HUES64 (cell line): ENCODE measurements around the gene CERT1. TPM values are rescaled to one million over a fixed set of nuclear protein-coding genes. Genes with fewer than 3 reads are reported as not detected.
"Not testable (repeated sequence)": the region's sequence is repeated elsewhere in the genome, so short reads cannot be mapped to it uniquely, and the experiment has no call there.

ENCODE experiments used
- H3K27ac ChIP-seq: 2 replicates; pipeline ENCODE4 v1.7.0; 2013; ENCODE audit warnings: low read depth, low read length, inconsistent platforms
- H3K27me3 ChIP-seq: 2 replicates; pipeline ENCODE4 v1.6.1; 2013; ENCODE audit warnings: mild to moderate bottlenecking, low read length; ENCODE audit not compliant: insufficient read depth
- H3K36me3 ChIP-seq: 2 replicates; pipeline ENCODE4 v1.6.1; 2013; ENCODE audit warnings: mild to moderate bottlenecking, low read length; ENCODE audit not compliant: insufficient read depth
- H3K4me1 ChIP-seq: 2 replicates; pipeline ENCODE4 v1.6.1; 2013; ENCODE audit warnings: mild to moderate bottlenecking, low read length, moderate library complexity; ENCODE audit not compliant: insufficient read depth
- H3K4me3 ChIP-seq: 2 replicates; pipeline ENCODE4 v1.5.1; 2013; ENCODE audit warnings: mild to moderate bottlenecking, low read length, moderate library complexity
- H3K9ac ChIP-seq: 2 replicates; pipeline ENCODE4 v1.6.1; 2013; ENCODE audit warnings: mild to moderate bottlenecking, low read depth, low read length
- H3K9me3 ChIP-seq: 2 replicates; pipeline ENCODE4 v1.6.1; 2013; ENCODE audit warnings: low read depth, low read length; ENCODE audit not compliant: insufficient read depth
- WGBS: fragments of 150-250, 120-280 bp; methylation state at CpG from one replicate; pipeline ENCODE4 v1.1.7; 2013; ENCODE audit warnings: missing lambda C conversion rate; 5-methylcytosine and 5-hydroxymethylcytosine counted together
- polyA plus RNA-seq, 2 experiments: library from polyadenylated mRNA; stranded (reverse); fragments of 50-300 nt; gene quantifications; one replicate each; pipeline ENCODE4 v1.2.3, GENCODE V29; 2013

The CERT1 gene, protein sequence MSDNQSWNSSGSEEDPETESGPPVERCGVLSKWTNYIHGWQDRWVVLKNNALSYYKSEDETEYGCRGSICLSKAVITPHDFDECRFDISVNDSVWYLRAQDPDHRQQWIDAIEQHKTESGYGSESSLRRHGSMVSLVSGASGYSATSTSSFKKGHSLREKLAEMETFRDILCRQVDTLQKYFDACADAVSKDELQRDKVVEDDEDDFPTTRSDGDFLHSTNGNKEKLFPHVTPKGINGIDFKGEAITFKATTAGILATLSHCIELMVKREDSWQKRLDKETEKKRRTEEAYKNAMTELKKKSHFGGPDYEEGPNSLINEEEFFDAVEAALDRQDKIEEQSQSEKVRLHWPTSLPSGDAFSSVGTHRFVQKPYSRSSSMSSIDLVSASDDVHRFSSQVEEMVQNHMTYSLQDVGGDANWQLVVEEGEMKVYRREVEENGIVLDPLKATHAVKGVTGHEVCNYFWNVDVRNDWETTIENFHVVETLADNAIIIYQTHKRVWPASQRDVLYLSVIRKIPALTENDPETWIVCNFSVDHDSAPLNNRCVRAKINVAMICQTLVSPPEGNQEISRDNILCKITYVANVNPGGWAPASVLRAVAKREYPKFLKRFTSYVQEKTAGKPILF
- 30.7 TPM for polyA plus RNA-seq (2013, experiment 1 of 2)
- 28.1 TPM for polyA plus RNA-seq (2013, experiment 2 of 2)

DNA sequence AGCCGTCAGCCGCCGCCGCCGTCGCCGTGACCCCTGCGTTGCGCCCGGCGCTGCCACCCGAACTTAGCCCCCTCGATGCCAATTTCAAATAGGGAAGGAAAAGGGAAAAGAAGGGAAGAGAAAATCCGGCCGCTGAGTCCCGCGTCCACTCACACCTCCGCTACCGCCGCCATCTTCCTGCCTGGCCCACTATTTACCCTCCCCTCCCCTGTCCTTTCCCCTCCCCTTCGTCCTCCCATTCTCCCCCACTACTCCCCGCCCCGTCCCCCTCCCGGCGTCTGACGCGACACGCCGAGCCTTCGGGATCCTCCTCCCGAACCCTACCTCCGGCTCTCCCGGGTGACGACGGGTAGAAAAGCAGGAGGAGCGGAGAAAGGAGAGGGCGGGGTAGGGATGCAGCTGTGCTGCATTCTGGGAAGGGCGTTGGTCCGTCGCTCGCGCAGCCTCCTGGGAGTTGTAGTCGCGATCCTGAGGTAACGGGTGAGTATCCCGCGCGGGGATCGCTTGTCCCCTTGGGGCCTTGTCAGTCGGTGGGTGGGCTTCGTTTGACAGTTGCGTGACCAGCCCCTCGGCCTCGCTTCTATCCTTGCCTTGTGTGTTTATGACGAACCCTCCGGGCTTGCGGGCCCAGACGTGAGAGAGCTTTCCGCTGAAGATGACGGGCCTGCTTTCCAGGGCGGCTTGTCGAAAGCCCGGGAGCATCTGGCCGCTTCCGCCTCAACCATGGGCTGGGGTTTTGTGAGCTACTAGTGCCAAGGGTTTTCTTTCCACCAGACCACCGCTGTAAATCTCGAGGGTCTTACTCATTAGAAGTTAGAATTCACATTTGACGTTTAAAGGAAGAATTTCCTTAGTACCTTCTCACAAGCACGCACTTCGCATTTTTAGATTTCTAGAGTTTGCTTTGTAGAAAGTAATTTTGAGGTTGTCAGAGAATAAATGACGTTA is at the start of gene CERT1, which contains the start of gene POLK:
TSS of gene CERT1 (minus strand) at position 195 of the 948 bp plus-strand sequence. CDS start 422 bp downstream, outside the sequence.
TSS of gene POLK (plus strand) at position 457 of the 948 bp plus-strand sequence.
- peaks cover 10% of the 10 kb centered on the region for H3K4me1 ChIP-seq
- peak within 1 kb of the TSS; percentile 77 for H3K9ac ChIP-seq
- no peaks in the 10 kb centered on the region for H3K9me3 ChIP-seq
- no peaks in the 10 kb centered on the region for H3K36me3 ChIP-seq
- WGBS, result 2% methylated on average over 68 of the region's 71 CpGs
- H3K27me3 ChIP-seq, result no peaks in the 10 kb centered on the region
- H3K4me3 ChIP-seq, result peak within 1 kb of the TSS; percentile 80
- peak within 1 kb of the TSS; percentile 62 for H3K27ac ChIP-seq

DNA sequence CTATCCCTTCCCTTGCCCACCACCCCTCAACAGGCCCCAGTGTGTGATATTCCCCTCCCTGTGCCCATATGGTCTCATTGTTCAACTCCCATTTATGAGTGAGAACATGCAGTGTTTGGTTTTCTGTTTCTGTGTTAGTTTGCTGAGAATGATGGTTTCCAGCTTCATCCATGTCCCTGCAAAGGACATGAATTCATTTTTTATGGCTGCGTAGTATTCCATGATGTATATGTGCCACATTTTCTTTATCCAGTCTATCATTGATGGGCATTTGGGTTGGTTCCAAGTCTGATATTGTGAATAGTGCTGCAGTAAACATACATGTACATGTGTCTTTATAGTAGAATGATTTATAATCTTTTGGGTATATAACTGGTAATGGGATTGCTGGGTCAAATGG is 49.2 kb upstream of the CERT1 start:
- not testable (repeated sequence) for H3K9me3 ChIP-seq, H3K9ac ChIP-seq, H3K27ac ChIP-seq, H3K4me1 ChIP-seq, H3K27me3 ChIP-seq, H3K36me3 ChIP-seq, H3K4me3 ChIP-seq
- 92% methylated on average over 1 of the region's 1 CpG for WGBS

DNA sequence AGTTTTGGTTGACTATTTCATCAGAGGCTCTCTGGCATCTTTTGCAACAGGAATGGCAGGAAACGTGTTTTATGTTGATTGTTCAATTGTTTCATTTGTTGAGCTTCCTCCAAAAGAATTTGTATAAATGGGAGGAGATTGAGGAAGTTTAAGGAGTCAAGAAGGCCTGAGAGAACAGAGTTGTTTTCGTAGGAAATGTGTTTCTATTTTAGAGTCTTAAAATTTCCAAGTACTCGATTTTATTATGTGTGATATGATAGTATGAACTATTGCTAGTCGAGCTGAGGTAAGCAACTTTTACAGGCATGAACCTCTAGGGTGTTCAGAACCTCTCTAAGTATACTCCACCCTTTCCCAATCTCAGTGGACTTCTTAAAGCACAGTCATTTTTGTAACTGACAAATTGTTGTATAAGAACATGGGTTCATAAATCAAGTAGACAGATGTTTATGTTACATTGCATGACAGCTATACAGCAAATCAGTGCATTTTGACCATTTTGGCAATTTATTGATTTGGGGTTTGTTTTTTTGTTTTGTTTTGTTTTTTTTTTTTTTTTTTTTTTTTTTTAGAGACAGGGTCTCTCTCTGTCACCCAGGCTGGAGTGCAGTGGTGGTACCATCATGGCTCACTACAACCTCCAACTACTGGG is 47.7 kb upstream of the CERT1 start:
- Histone ChIP-seq H3K36me3 (peaks cover 3% of the 10 kb centered on the region; the same call in 1 of the 2 replicates), H3K9me3 (no peaks in the 10 kb centered on the region)

DNA sequence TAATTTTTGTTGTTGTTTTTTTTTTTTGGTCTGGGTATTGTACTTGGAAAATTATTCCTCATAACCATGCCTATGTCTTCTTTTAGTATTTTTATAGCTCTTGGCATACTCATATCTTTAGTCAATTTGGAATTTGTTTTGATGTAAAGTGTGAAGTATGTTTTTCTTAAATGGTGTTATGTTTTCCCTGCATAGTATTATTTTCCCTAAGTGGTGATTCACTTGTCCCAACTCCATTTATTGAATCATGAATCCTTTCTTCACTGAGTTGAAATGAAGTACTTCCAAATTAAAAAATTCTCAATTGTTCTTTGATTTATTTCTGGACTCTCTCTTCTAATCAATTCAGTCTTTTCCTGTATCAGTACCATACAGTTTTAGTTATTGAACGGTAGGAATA is 46.8 kb upstream of the CERT1 start:
- H3K36me3 ChIP-seq, result peaks cover 8% of the 10 kb centered on the region
- no peaks in the 10 kb centered on the region for H3K27me3 ChIP-seq
- no peak overlapping the region for H3K4me3 ChIP-seq
- WGBS, result no CpG with 5 or more reads among the region's 1 CpG
- no peaks in the 10 kb centered on the region for H3K9me3 ChIP-seq
- H3K27ac ChIP-seq, result no peak overlapping the region
- H3K4me1 ChIP-seq, result no peaks in the 10 kb centered on the region
- H3K9ac ChIP-seq, result no peak overlapping the region

More for the DNA sequence above, 47.7 kb upstream of the CERT1 start:
- no peak overlapping the region for H3K4me3 ChIP-seq
- H3K4me1 ChIP-seq, result no peaks in the 10 kb centered on the region
- no peak overlapping the region for H3K27ac ChIP-seq
- no peak overlapping the region for H3K9ac ChIP-seq
- WGBS, result 88% methylated on average over 4 of the region's 4 CpGs
- H3K27me3 ChIP-seq, result no peaks in the 10 kb centered on the region

DNA sequence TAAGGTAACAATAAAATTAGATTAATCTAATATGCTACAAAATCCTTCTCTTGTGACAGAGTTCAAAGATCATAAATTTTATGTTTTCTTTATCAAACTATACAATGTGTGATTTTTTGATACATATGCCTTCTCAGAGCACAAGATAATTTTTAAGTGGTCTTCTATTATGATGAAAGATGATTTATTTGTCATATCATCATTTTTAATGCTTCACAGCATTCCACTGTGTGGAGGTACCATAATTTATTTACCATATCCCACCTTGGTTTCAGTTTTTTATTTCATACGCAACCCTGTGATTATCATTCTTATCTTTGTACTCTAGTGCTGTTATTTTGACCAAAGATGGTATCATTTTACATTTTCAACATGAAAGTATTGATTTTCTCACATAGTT is 41.9 kb upstream of the CERT1 start:
- H3K9me3 ChIP-seq, result no peaks in the 10 kb centered on the region
- peaks cover 18% of the 10 kb centered on the region for H3K36me3 ChIP-seq
- 100% methylated on average over 1 of the region's 1 CpG for WGBS
- H3K27me3 ChIP-seq, result no peaks in the 10 kb centered on the region
- H3K4me3 ChIP-seq, result no peak overlapping the region
- no peak overlapping the region for H3K9ac ChIP-seq
- no peaks in the 10 kb centered on the region for H3K4me1 ChIP-seq
- no peak overlapping the region for H3K27ac ChIP-seq

DNA sequence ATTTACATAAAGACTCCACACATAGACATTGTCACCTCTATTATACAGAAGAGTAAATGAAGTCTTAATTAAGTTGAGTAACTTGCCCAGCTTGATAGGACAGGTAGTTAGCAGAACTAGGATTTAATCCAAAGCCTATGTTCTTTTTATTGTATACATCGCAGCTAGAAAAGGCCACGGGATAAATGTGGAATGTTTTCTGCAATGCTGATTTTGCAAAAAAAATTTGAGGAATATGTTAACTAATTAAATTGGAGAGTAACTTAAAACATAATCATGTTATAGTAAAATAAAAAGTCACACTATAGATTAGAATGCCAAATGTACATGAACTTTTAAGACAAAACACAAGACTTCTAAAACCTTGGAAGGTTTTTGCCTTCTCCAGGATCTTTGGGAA is 41.3 kb upstream of the CERT1 start:
- 100% methylated on average over 2 of the region's 2 CpGs for WGBS
- no peak overlapping the region for H3K27ac ChIP-seq
- H3K36me3 ChIP-seq, result peaks cover 18% of the 10 kb centered on the region
- H3K9me3 ChIP-seq, result no peaks in the 10 kb centered on the region
- no peaks in the 10 kb centered on the region for H3K27me3 ChIP-seq
- no peak overlapping the region for H3K9ac ChIP-seq
- H3K4me1 ChIP-seq, result no peaks in the 10 kb centered on the region
- no peak overlapping the region for H3K4me3 ChIP-seq

DNA sequence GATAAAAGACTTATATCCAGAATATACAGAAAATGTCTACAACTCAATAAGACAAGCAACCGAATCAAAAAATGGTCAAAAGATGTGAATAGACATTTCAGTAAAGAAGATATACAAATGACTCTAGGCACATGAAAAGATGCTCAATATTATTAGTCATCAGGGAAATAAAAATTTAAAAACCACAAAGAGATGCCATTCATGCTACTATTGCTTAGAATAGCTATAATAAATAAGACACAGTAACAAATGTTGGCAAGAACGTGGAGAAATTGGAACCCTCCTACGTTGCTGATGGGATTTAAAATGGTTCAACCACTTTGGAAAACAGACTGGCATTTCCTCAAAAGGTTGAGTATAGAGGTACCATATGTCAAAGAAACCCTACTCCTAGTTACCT is 40.0 kb upstream of the CERT1 start:
- 100% methylated on average over 2 of the region's 3 CpGs for WGBS
- no peaks in the 10 kb centered on the region for H3K4me1 ChIP-seq
- H3K9me3 ChIP-seq, result no peaks in the 10 kb centered on the region
- no peak overlapping the region for H3K4me3 ChIP-seq
- H3K27me3 ChIP-seq, result no peaks in the 10 kb centered on the region
- H3K27ac ChIP-seq, result no peak overlapping the region
- no peak overlapping the region for H3K9ac ChIP-seq
- peaks cover 18% of the 10 kb centered on the region for H3K36me3 ChIP-seq

DNA sequence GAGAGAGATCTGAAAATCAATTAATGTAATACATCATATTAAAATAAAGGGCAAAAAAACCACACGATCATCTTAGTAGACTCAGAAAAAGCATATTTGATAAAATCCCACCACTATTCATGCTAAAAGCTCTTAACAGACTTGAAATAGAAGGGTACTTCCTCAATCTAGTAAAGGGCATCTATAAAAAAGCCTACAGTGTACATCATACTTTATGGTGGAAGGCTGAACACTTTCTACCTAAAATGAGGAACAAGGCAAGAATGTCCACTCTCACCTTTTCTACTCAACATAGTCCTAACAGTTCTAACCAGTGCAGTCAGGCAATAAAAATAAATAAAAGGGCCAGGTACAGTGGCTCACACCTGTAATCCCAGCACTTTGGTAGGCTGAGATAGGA is 39.2 kb upstream of the CERT1 start:
- Histone ChIP-seq H3K4me1 (no peaks in the 10 kb centered on the region), H3K4me3 (no peak overlapping the region), H3K36me3 (peaks cover 18% of the 10 kb centered on the region), H3K27ac (no peak overlapping the region), H3K27me3 (no peaks in the 10 kb centered on the region), H3K9ac (no peak overlapping the region), H3K9me3 (no peaks in the 10 kb centered on the region)
- WGBS, result 100% methylated on average over 1 of the region's 1 CpG

DNA sequence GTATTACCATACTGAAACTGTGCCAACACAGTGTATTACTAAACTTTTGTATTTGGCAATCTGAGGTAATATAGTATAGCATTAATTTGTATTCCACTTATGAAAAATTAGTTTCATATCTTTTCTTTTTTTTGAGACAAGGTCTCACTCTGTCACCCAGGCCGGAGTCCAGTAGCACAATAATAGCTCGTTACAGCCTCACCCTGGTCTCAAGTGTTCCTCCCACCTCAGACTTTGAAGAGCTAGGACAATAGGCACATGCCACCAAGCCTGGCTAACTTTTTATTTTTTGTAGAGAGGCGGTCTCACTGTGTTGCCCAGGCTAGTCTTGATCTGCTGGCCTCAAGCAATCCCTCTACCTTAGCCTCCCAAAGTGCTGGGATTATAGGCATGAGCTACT is 36.4 kb upstream of the CERT1 start:
- Histone ChIP-seq H3K4me1 (no peaks in the 10 kb centered on the region), H3K9me3 (no peaks in the 10 kb centered on the region), H3K36me3 (peaks cover 6% of the 10 kb centered on the region), H3K9ac (no peak overlapping the region), H3K4me3 (no peak overlapping the region), H3K27ac (no peak overlapping the region), H3K27me3 (no peaks in the 10 kb centered on the region)
- 92% methylated on average over 3 of the region's 3 CpGs for WGBS

DNA sequence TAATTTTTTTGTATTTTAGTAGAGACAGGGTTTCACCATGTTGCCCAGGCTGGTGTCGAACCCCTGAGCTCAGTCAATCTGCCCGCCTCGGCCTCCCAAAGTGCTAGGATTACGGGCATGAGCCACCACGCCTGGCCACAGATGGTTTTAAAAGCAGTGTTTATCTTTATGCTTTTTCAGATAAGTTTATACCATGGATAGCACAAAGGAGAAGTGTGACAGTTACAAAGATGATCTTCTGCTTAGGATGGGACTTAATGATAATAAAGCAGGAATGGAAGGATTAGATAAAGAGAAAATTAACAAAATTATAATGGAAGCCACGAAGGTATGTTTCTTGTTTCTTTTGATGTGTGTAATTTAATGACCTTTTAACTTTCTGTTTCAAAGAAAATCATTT is 35.4 kb upstream of the CERT1 start:
- H3K36me3 ChIP-seq, result no peaks in the 10 kb centered on the region
- H3K9me3 ChIP-seq, result no peaks in the 10 kb centered on the region
- H3K27ac ChIP-seq, result no peak overlapping the region
- no peaks in the 10 kb centered on the region for H3K4me1 ChIP-seq
- H3K4me3 ChIP-seq, result no peak overlapping the region
- H3K27me3 ChIP-seq, result no peaks in the 10 kb centered on the region
- no peak overlapping the region for H3K9ac ChIP-seq
- 94% methylated on average over 6 of the region's 6 CpGs for WGBS
